ENCODE measurements around the gene SIL1.

SIL1 gene

GRCh38 chr5:138954257-138955012, 243.7 kb downstream of the SIL1 start:
- TF ChIP-seq, protein P1, sequence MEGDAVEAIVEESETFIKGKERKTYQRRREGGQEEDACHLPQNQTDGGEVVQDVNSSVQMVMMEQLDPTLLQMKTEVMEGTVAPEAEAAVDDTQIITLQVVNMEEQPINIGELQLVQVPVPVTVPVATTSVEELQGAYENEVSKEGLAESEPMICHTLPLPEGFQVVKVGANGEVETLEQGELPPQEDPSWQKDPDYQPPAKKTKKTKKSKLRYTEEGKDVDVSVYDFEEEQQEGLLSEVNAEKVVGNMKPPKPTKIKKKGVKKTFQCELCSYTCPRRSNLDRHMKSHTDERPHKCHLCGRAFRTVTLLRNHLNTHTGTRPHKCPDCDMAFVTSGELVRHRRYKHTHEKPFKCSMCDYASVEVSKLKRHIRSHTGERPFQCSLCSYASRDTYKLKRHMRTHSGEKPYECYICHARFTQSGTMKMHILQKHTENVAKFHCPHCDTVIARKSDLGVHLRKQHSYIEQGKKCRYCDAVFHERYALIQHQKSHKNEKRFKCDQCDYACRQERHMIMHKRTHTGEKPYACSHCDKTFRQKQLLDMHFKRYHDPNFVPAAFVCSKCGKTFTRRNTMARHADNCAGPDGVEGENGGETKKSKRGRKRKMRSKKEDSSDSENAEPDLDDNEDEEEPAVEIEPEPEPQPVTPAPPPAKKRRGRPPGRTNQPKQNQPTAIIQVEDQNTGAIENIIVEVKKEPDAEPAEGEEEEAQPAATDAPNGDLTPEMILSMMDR (IDR thresholded peaks at IDR 0.05; ENCODE audit: low read depth, low read length, missing control alignments): no peak
- in situ Hi-C loops (cut with HindIII; ENCODE audit: low sequenced_read_pairs): no loop called here
- H3K4me3 ChIP-seq (ENCODE audit: low read depth, low read length): no peak overlapping the region
- no peak for DNase-seq (ENCODE audit: low read depth)

GRCh38 chr5:138953387-138954256, 244.5 kb downstream of the SIL1 start:
- TF ChIP-seq, protein P1 (IDR thresholded peaks at IDR 0.05; ENCODE audit: low read depth, low read length, missing control alignments): no peak
- in situ Hi-C loops (cut with HindIII; ENCODE audit: low sequenced_read_pairs): no loop called here
- H3K4me3 ChIP-seq (ENCODE audit: low read depth, low read length): no peak overlapping the region
- DNase-seq (ENCODE audit: low read depth): peak; percentile 16

- TF ChIP-seq, protein P1 (IDR thresholded peaks at IDR 0.05; ENCODE audit: low read depth, low read length, missing control alignments): no peak
- DNase-seq (ENCODE audit: low read depth): no peak
- in situ Hi-C loops (cut with HindIII; ENCODE audit: low sequenced_read_pairs): no loop called here
- no peak overlapping the region for H3K4me3 ChIP-seq (ENCODE audit: low read depth, low read length)
Observed at GRCh38 chr5:138952962-138953361, 245.2 kb downstream of the SIL1 start.

GRCh38 chr5:138951986-138952735, 246.0 kb downstream of the SIL1 start:
- in situ Hi-C loops (cut with HindIII; ENCODE audit: low sequenced_read_pairs): no loop called here
- no peak for DNase-seq (ENCODE audit: low read depth)
- TF ChIP-seq, protein P1 (IDR thresholded peaks at IDR 0.05; ENCODE audit: low read depth, low read length, missing control alignments): no peak
- no peak overlapping the region for H3K4me3 ChIP-seq (ENCODE audit: low read depth, low read length)

GRCh38 chr5:138951091-138951985, 246.8 kb downstream of the SIL1 start:
- in situ Hi-C loops (cut with HindIII; ENCODE audit: low sequenced_read_pairs): no loop called here

More at GRCh38 chr5:138951091-138951985, 246.8 kb downstream of the SIL1 start:
- no peak for DNase-seq (ENCODE audit: low read depth)
- TF ChIP-seq, protein P1 (IDR thresholded peaks at IDR 0.05; ENCODE audit: low read depth, low read length, missing control alignments): no peak
- no peak overlapping the region for H3K4me3 ChIP-seq (ENCODE audit: low read depth, low read length)

All from astrocyte of the cerebellum (primary cell).